Measurements from ENCODE around the gene TXNRD2. TPM values are rescaled to one million over a fixed set of nuclear protein-coding genes. Genes with fewer than 3 reads are reported as not detected.

TXNRD2 gene
- total and polyA plus RNA-seq, 8 donors: 6.4 to 69.5 (median 42.3) TPM

- TF ChIP-seq CTCF (IDR thresholded peaks at IDR 0.05): no peak
- TF ChIP-seq POLR2A (IDR thresholded peaks at IDR 0.05): no peak
- no peak for TF ChIP-seq EP300 (IDR thresholded peaks at IDR 0.05)
- no peak for TF ChIP-seq POLR2AphosphoS5 (IDR thresholded peaks at IDR 0.05)
- peaks cover 0 to 15% (median 9%) of the 10 kb centered on the region in 4 donors for H3K4me1 ChIP-seq
- DNase-seq: no peak
- H3K4me3 ChIP-seq: no peak overlapping the region
- intact Hi-C loops (cut with DNase I; ENCODE audit: low total_unique reads): loop anchor here (5.0 kb wide), 1 partner anchor 35 kb away; no protein-coding TSS in a partner anchor
- H3K27ac ChIP-seq: no peak overlapping the region
- peaks cover 14 to 64% (median 51%) of the 10 kb centered on the region in 4 donors for H3K36me3 ChIP-seq
- H3K27me3 ChIP-seq: no peaks in the 10 kb centered on the region
- no peaks in the 10 kb centered on the region for H3K9me3 ChIP-seq
- 85 to 92% (median 87%) methylated on average over 28 to 32 of the region's 32 CpGs for WGBS, 5 donors
Measured at GRCh38 chr22:19977296-19978243, 36.0 kb upstream of the TXNRD2 start.

GRCh38 chr22:19976671-19977070 is 35.1 kb upstream of the TXNRD2 start:
- intact Hi-C loops (cut with DNase I; ENCODE audit: low total_unique reads): loop anchor here (5.0 kb wide), 1 partner anchor 36 kb away; no protein-coding TSS in a partner anchor
- H3K27ac ChIP-seq: peak overlapping the region in 1 of 5 donors; percentile 18
- WGBS, 5 donors: 77 to 96% (median 87%) methylated on average over 2 to 3 of the region's 3 CpGs
- no peak for DNase-seq
- H3K9me3 ChIP-seq: no peaks in the 10 kb centered on the region
- H3K36me3 ChIP-seq: peaks cover 14 to 70% (median 53%) of the 10 kb centered on the region in 4 donors
- H3K4me3 ChIP-seq: no peak overlapping the region
- peaks cover 0 to 18% (median 9%) of the 10 kb centered on the region in 4 donors for H3K4me1 ChIP-seq
- TF ChIP-seq CTCF (IDR thresholded peaks at IDR 0.05) (no peak), POLR2AphosphoS5 (IDR thresholded peaks at IDR 0.05) (no peak), POLR2A (IDR thresholded peaks at IDR 0.05) (no peak), EP300 (IDR thresholded peaks at IDR 0.05) (no peak)
- H3K27me3 ChIP-seq: no peaks in the 10 kb centered on the region

GRCh38 chr22:19975707-19976035 is 34.1 kb upstream of the TXNRD2 start:
- no peak for DNase-seq
- intact Hi-C loops (cut with DNase I; ENCODE audit: low total_unique reads): loop anchor here (5.0 kb wide), 1 partner anchor 37 kb away; no protein-coding TSS in a partner anchor
- Histone ChIP-seq H3K36me3 (peaks cover 8 to 68% (median 47%) of the 10 kb centered on the region in 4 donors), H3K9me3 (no peaks in the 10 kb centered on the region), H3K27ac (no peak overlapping the region), H3K27me3 (no peaks in the 10 kb centered on the region), H3K4me3 (no peak overlapping the region), H3K4me1 (peaks cover 5 to 28% (median 17%) of the 10 kb centered on the region in 4 donors)
- WGBS, 5 donors: 70 to 90% (median 86%) methylated on average over 3 to 4 of the region's 4 CpGs
- TF ChIP-seq CTCF (IDR thresholded peaks at IDR 0.05): no peak
- TF ChIP-seq POLR2A (IDR thresholded peaks at IDR 0.05): no peak
- TF ChIP-seq POLR2AphosphoS5 (IDR thresholded peaks at IDR 0.05): no peak
- TF ChIP-seq EP300 (IDR thresholded peaks at IDR 0.05): no peak

- no peak for TF ChIP-seq POLR2A (IDR thresholded peaks at IDR 0.05)
- TF ChIP-seq EP300 (IDR thresholded peaks at IDR 0.05): no peak
- TF ChIP-seq CTCF (IDR thresholded peaks at IDR 0.05): no peak
- no peak for TF ChIP-seq POLR2AphosphoS5 (IDR thresholded peaks at IDR 0.05)
- peaks cover 7 to 62% (median 44%) of the 10 kb centered on the region in 4 donors for H3K36me3 ChIP-seq
- DNase-seq: no peak
- WGBS, 5 donors: 59 to 74% (median 64%) methylated on average over 8 to 13 of the region's 13 CpGs
- H3K9me3 ChIP-seq: no peaks in the 10 kb centered on the region
- H3K27me3 ChIP-seq: no peaks in the 10 kb centered on the region
- no peak overlapping the region for H3K4me3 ChIP-seq
- intact Hi-C loops (cut with DNase I; ENCODE audit: low total_unique reads): loop anchor here (5.0 kb wide), 1 partner anchor 37 kb away; no protein-coding TSS in a partner anchor
- peaks cover 6 to 33% (median 23%) of the 10 kb centered on the region in 4 donors for H3K4me1 ChIP-seq
- H3K27ac ChIP-seq: peak overlapping the region in 2 of 5 donors; percentile 30 to 38
Measured at GRCh38 chr22:19974935-19975706, 33.5 kb upstream of the TXNRD2 start.
